ENCODE results near the gene FFAR3.

GRCh38 chr19:35360880-35361420, 2.7 kb downstream of the FFAR3 start:
- TF ChIP-seq CTCF (IDR thresholded peaks at IDR 0.05; ENCODE audit: insufficient read depth, low read length) (no peak), POLR2AphosphoS5 (IDR thresholded peaks at IDR 0.05; ENCODE audit: low read depth) (no peak), GABPA (IDR thresholded peaks at IDR 0.05; ENCODE audit: low read depth) (no peak), REST (IDR thresholded peaks at IDR 0.05; ENCODE audit: insufficient replicate concordance, low read depth) (no peak)
